ENCODE measurements around the gene ULBP1. TPM values are rescaled to one million over a fixed set of nuclear protein-coding genes. Genes with fewer than 3 reads are reported as not detected.
A peak's percentile ranks its signal among the peaks of the same experiment; 100 is the strongest.
"Not testable (repeated sequence)": the region's sequence is repeated elsewhere in the genome, so short reads cannot be mapped to it uniquely, and the experiment has no call there.

ULBP1 gene
- polyA plus RNA-seq, 3 donors = 0.06 to 0.79 (median 0.09) TPM

DNA sequence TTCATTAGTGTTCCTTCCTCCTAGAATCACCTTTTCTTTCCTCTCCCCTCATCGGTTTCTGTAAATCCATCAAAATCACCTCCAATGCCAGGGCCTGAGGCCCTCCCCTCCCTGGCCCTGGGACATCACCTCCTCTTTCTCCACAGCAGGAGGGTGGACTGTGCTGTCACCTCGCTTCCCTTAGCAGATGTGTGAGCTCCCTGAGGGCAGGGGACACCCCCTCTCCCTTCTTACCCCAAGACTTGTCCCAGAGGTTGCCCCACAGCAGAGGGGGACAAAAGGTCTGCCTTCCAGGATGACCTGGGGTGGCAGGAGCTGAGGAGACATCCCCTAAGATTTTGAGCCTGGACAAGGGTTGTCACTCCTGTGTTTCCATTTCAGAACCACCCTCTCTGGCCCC lies 5.9 kb downstream of the ULBP1 start:
- H3K4me2 ChIP-seq (replicated peaks; ENCODE audit: extremely low read depth, low read length, poor library complexity, severe bottlenecking) = no peak overlapping the region
- H3K4me1 ChIP-seq (ENCODE audit: control insufficient read depth in 1 of 2, insufficient read depth in 2 of 2, low read length in 2 of 2) = peaks cover 8% of the 10 kb centered on the region in 2 donors
- intact Hi-C loops (cut with micrococcal nuclease) = no loop called here
- peaks cover 7% of the 10 kb centered on the region for H3K4me1 Mint-ChIP-seq
- peak overlapping the region in 1 of 2 donors; percentile 35 for H3K4me3 Mint-ChIP-seq
- peaks cover 3% of the 10 kb centered on the region for H4K20me1 ChIP-seq (ENCODE audit: insufficient read depth, low read length)
- H3K27me3 ChIP-seq (ENCODE audit: control insufficient read depth in 2 of 2, insufficient read depth in 2 of 2, low read length in 2 of 2) = peaks cover 21 to 77% of the 10 kb centered on the region in 2 donors
- no peak overlapping the region for H3K27ac Mint-ChIP-seq
- no peak overlapping the region for H2AFZ ChIP-seq (ENCODE audit: insufficient read depth, low read depth, low read length, poor library complexity, severe bottlenecking)
- H3K27me3 Mint-ChIP-seq (ENCODE audit: low read depth in 3 of 3) = peaks cover 57 to 76% (median 62%) of the 10 kb centered on the region in 3 donors
- H3K4me3 ChIP-seq (replicated peaks in 1 of 3; ENCODE audit: low read depth in 2 of 3, low read length in 3 of 3) = no peak overlapping the region
- no peaks in the 10 kb centered on the region for H3K79me2 ChIP-seq (ENCODE audit: insufficient read depth, low read length)
- H3K9me3 ChIP-seq (replicated peaks in 1 of 2; ENCODE audit: control insufficient read depth in 1 of 2, insufficient read depth in 1 of 2, low read length in 2 of 2) = peaks cover 4 to 9% of the 10 kb centered on the region in 2 donors
- WGBS (ENCODE audit: insufficient coverage) = 85% methylated on average over 2 of the region's 2 CpGs
- TF ChIP-seq, protein P1, sequence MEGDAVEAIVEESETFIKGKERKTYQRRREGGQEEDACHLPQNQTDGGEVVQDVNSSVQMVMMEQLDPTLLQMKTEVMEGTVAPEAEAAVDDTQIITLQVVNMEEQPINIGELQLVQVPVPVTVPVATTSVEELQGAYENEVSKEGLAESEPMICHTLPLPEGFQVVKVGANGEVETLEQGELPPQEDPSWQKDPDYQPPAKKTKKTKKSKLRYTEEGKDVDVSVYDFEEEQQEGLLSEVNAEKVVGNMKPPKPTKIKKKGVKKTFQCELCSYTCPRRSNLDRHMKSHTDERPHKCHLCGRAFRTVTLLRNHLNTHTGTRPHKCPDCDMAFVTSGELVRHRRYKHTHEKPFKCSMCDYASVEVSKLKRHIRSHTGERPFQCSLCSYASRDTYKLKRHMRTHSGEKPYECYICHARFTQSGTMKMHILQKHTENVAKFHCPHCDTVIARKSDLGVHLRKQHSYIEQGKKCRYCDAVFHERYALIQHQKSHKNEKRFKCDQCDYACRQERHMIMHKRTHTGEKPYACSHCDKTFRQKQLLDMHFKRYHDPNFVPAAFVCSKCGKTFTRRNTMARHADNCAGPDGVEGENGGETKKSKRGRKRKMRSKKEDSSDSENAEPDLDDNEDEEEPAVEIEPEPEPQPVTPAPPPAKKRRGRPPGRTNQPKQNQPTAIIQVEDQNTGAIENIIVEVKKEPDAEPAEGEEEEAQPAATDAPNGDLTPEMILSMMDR (IDR thresholded peaks at IDR 0.05) = no peak
- peaks cover 2 to 23% (median 12%) of the 10 kb centered on the region in 7 donors for H3K9me3 Mint-ChIP-seq
- H3K36me3 ChIP-seq (replicated peaks in 1 of 2; ENCODE audit: control insufficient read depth in 1 of 2, insufficient read depth in 2 of 2, low read length in 2 of 2) = no peaks in the 10 kb centered on the region
- no peak for DNase-seq
- H3K9ac ChIP-seq (ENCODE audit: insufficient read depth, low read length, poor library complexity, severe bottlenecking) = no peak overlapping the region
- no peak overlapping the region for H3K27ac ChIP-seq (ENCODE audit: low read depth in 1 of 2, low read length in 2 of 2)
- peaks cover 6% of the 10 kb centered on the region in 2 donors for H3K36me3 Mint-ChIP-seq

DNA sequence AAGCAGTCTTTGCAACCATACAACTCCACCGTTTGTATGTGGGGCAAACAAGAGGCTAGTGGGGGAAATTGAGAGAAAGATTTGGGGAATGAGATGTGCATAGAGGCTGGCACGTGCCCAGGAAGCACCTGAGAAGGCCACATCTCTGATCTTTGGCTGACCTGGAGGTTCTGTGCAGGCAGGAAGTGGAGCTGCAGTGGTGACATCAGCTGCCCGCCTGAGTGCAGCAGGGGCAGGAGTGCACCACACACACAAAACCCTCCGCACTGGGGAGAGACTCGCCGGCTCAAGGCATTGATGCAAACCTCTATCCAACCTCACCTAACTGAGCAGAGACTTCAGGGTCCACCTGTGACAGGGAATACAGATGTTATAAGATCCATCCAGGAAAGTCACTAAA lies 10.7 kb downstream of the ULBP1 start:
- H3K4me1 ChIP-seq (ENCODE audit: control insufficient read depth in 1 of 2, insufficient read depth in 2 of 2, low read length in 2 of 2); H3K27ac ChIP-seq (ENCODE audit: low read depth in 1 of 2, low read length in 2 of 2); H3K4me3 Mint-ChIP-seq; H3K9ac ChIP-seq (ENCODE audit: insufficient read depth, low read length, poor library complexity, severe bottlenecking); H3K4me1 Mint-ChIP-seq; intact Hi-C loops (cut with micrococcal nuclease); H4K20me1 ChIP-seq (ENCODE audit: insufficient read depth, low read length); H3K27ac Mint-ChIP-seq; H3K36me3 ChIP-seq (replicated peaks in 1 of 2; ENCODE audit: control insufficient read depth in 1 of 2, insufficient read depth in 2 of 2, low read length in 2 of 2); H3K36me3 Mint-ChIP-seq; DNase-seq; H3K4me3 ChIP-seq (replicated peaks in 1 of 3; ENCODE audit: low read depth in 2 of 3, low read length in 3 of 3); H3K4me2 ChIP-seq (replicated peaks; ENCODE audit: extremely low read depth, low read length, poor library complexity, severe bottlenecking); H3K9me3 ChIP-seq (replicated peaks in 1 of 2; ENCODE audit: control insufficient read depth in 1 of 2, insufficient read depth in 1 of 2, low read length in 2 of 2); H2AFZ ChIP-seq (ENCODE audit: insufficient read depth, low read depth, low read length, poor library complexity, severe bottlenecking); H3K79me2 ChIP-seq (ENCODE audit: insufficient read depth, low read length): not testable (repeated sequence)
- Mint-ChIP-seq H3K9me3 (peaks cover 0 to 10% (median 2%) of the 10 kb centered on the region in 7 donors), H3K27me3 (ENCODE audit: low read depth in 3 of 3) (peaks cover 51 to 75% (median 52%) of the 10 kb centered on the region in 3 donors)
- 80% methylated on average over 1 of the region's 6 CpGs for WGBS (ENCODE audit: insufficient coverage)
- peaks cover 11 to 62% of the 10 kb centered on the region in 2 donors for H3K27me3 ChIP-seq (ENCODE audit: control insufficient read depth in 2 of 2, insufficient read depth in 2 of 2, low read length in 2 of 2)
